ENCODE data around the gene SLBP. TPM values are rescaled to one million over a fixed set of nuclear protein-coding genes. Genes with fewer than 3 reads are reported as not detected.

SLBP gene
- total and polyA plus RNA-seq, 2 of the 8 experiments (the other 6 are each of a cell fraction or from before 2014, with no cell fraction given) = 44.1 to 49.0 TPM

- TF ChIP-seq TAF1 (IDR thresholded peaks at IDR 0.05; ENCODE audit: low read depth, low read length) = no peak
- no peak for TF ChIP-seq KDM5A (IDR thresholded peaks at IDR 0.05; ENCODE audit: low read length)
- no peak for TF ChIP-seq SIX5 (IDR thresholded peaks at IDR 0.05; ENCODE audit: low read depth, low read length)
- no peak for TF ChIP-seq KDM4A (IDR thresholded peaks at IDR 0.05; ENCODE audit: low read depth, low read length, severe bottlenecking)
- TF ChIP-seq POLR2AphosphoS5 (IDR thresholded peaks at IDR 0.05; ENCODE audit: low read depth, low read length) = no peak
Measured at GRCh38 chr4:1664141-1664540, 48.0 kb downstream of the SLBP start (continued).

Measured in H1 (cell line).